ENCODE measurements around the gene IGLL5.

DNA sequence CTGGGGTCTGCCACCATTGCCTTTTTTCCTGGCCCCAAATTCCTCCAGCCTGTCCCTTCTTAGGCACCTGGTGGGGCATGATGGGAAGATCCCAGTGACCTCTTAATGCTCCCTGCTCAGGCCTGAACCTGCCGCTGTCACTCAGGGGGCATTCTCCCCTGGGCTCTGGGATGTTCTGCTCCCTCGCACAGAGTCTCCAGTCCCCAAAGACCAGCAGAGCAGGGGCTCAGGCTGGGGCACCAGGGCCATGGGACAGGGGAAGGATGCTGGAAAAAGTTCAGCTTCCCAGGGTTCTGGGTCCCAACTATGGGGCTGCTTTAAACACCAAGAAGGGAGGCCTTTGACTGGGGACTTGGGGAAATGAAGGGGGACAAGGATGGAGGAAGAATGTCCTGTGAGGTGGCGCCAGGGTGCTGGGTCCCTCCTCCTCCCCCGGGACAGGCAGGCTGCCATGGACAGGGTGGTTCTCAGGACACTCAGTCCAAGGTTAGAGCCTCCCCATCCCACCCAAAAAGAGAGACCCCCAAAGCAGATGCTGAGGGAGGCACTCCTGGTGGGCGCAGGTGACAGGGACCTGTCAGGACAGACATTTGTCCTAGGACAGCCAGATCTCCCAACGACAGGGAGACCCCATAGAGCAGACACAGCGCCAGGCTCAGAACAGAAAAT is 30.8 kb downstream of the IGLL5 start:
- no peak for TF ChIP-seq LEF1 (IDR thresholded peaks at IDR 0.05; ENCODE audit: borderline replicate concordance)
- TF ChIP-seq ARNT (IDR thresholded peaks at IDR 0.05): no peak

Measured in HEK293T (cell line).